Right lung (tissue), 5 donors: ENCODE data around the gene CDC42EP4. TPM values are rescaled to one million over a fixed set of nuclear protein-coding genes. Genes with fewer than 3 reads are reported as not detected.
A peak's percentile ranks its signal among the peaks of the same experiment; 100 is the strongest.

Experiments
- DNase-seq, 2 donors: peaks; one replicate each; pipeline ENCODE4 v3.0.0-alpha.2; 2013
- polyA plus RNA-seq, 5 donors: library from polyadenylated mRNA; unstranded; fragments of 120-200 nt; gene quantifications; one replicate each; pipeline versions ENCODE4 v1.2.1 to v1.2.3, GENCODE V29; 2013; ENCODE audit warnings: inconsistent platforms in 1 of 5, low replicate concordance in 1 of 5; ENCODE audit not compliant: insufficient read length in 5 of 5, insufficient read depth in 1 of 5

The CDC42EP4 gene
- polyA plus RNA-seq, 5 donors, result 58.8 to 90.6 (median 67.0) TPM

- DNase-seq, result no peak
These were observed 54.3 kb downstream of the CDC42EP4 start for GRCh38 chr17:73257516-73257915.

DNA sequence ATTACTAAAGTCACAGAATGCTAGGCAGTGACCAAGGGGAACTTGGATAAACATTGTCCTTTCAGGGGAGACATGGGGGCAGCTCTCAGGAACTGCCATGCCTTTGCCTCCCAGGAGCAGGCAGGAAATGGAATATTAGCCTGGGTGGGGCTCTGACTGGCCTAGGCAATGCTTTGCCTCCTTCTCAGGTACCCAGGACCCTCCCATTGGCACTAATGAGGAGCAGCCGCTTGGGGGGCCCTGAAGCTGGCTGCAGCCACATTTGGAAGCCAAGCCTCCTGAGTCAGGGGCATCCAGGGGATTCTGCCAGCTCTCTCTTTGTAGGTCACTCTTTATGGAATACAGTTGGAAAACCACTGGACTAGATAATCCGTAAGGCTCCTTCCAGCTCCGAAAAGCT is 55.6 kb downstream of the CDC42EP4 start:
- DNase-seq, result no peak

DNA sequence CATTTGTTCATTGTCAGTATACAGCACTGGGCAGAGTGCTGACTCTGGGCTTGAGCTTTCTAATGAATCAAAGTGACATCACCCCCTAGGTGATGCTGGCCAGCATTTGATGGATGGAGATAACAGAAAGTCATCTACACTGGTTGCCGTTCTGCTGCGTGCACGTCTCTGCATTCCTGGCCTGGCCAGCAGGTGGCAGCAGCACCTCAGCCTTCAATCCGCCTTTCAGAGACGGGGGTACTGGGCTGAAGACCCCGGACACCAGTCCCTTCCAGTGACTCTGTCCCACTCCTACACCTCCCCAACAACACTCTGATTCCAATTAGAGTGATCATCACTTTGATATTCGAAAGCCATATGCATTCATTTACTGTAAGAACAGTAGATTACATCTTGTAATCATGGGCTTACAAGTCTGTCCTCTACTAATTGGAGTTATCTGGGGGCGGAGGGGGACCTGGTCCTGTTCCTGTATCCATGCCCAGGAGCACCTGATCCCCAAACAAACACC is 56.1 kb downstream of the CDC42EP4 start:
- DNase-seq, result peak in 1 of 2 donors; percentile 58

DNA sequence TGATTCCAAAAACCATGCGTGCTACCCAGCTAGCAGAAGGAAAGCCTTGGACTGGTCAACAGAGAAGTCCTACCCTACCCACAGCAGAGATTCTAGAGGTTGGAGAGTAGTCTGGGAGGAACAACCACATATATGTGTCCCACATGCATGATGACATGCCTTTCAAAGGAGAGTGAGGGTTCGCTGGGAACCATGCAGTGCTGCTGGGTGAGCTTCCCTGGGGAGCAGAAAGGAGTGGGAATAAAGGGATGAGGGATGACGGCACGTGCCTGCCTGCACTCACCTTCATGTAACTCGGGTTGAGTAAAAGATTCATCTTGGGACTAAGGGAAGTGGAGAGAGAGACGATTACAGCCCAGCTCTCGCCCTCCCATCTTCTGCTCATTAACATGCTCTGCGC is 59.9 kb downstream of the CDC42EP4 start:
- DNase-seq, result no peak

- DNase-seq, result no peak
These were observed 60.8 kb downstream of the CDC42EP4 start for GRCh38 chr17:73250851-73251640.

DNA sequence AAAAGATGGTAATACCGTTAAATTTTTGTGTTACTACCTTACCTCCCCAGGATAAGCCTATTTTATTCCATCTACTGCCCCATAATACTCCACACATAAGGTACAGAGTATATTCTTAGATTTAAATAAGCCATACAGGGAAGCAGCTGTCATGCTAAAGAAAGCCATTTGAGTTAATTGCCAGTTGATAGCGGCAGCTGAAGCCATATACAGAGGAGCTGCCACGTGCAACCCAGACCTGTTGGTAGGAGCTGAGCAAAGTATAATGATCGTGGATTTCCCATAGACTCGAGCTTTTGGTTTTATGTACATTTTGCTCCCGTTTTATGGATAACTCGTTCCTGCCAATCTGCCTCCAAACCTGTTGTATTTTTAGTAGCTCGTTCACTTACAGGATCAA is 62.1 kb downstream of the CDC42EP4 start:
- DNase-seq, result no peak

- DNase-seq, result no peak
These were observed 63.3 kb downstream of the CDC42EP4 start for GRCh38 chr17:73248532-73248931.

- DNase-seq, result no peak
These were observed 64.1 kb downstream of the CDC42EP4 start for GRCh38 chr17:73247726-73248125.

GRCh38 chr17:73240561-73240960 is 71.2 kb downstream of the CDC42EP4 start:
- DNase-seq, result no peak

GRCh38 chr17:73237714-73238113 is 74.1 kb downstream of the CDC42EP4 start:
- DNase-seq, result no peak

GRCh38 chr17:73234736-73235135 is 77.1 kb downstream of the CDC42EP4 start:
- no peak for DNase-seq

Other genes starting within 250 kb of the CDC42EP4 start
- gene SLC39A11, start 219.3 kb downstream of the CDC42EP4 start, polyA plus RNA-seq, result 10 to 100 TPM; 13.8 to 20.5 (median 15.6) TPM
- 1 to 10 TPM in 1 of 5 donors, under 1 TPM in 4; 0.36 to 1.0 (median 0.42) TPM for gene SSTR2, start 147.0 kb downstream of the CDC42EP4 start, polyA plus RNA-seq
- gene COG1, start 118.9 kb downstream of the CDC42EP4 start, polyA plus RNA-seq, result 10 to 100 TPM; 45.4 to 58.8 (median 49.2) TPM
- gene CPSF4L, start 50.1 kb downstream of the CDC42EP4 start, polyA plus RNA-seq, result under 1 TPM in 4 of 5 donors, not detected in 1; 0.10 to 0.72 (median 0.34) TPM